ES-I3 (cell line): ENCODE results near the gene DDX20.
"Not testable (repeated sequence)": the region's sequence is repeated elsewhere in the genome, so short reads cannot be mapped to it uniquely, and the experiment has no call there.

ENCODE experiments used
- H3K36me3 ChIP-seq: 2 replicates; pipeline ENCODE4 v1.6.1; 2013; ENCODE audit warnings: mild to moderate bottlenecking, low read length, control low read depth, moderate library complexity; ENCODE audit not compliant: insufficient read depth
- H3K4me1 ChIP-seq: 2 replicates; pipeline ENCODE4 v1.6.1; 2013; ENCODE audit warnings: mild to moderate bottlenecking, control low read depth, low read length; ENCODE audit not compliant: insufficient read depth
- H3K9ac ChIP-seq: 2 replicates; pipeline ENCODE4 v1.6.1; 2013; ENCODE audit warnings: low read depth, mild to moderate bottlenecking, low read length, moderate library complexity
- H3K9me3 ChIP-seq: 2 replicates; pipeline ENCODE4 v1.6.1; 2013; ENCODE audit warnings: mild to moderate bottlenecking, low read length, moderate library complexity; ENCODE audit not compliant: control insufficient read depth, insufficient read depth

Gene DDX20

DNA sequence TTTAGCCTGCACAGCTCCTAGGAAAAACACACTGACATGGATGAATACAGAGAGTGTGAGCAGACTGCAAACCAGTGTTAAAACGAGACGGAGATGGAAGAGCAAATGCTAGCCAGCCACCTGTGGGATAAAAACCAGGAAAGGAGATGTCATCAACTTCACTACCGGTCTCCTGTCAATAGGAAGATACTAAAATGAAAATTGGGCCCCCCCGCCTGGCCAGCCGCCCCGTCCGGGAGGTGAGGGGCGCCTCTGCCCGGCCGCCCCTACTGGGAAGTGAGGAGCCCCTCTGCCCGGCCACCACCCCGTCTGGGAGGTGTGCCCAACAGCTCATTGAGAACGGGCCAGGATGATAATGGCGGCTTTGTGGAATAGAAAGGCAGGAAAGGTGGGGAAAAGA is 44.0 kb downstream of the DDX20 start:
- H3K36me3 ChIP-seq, H3K9ac ChIP-seq, H3K4me1 ChIP-seq, H3K9me3 ChIP-seq: not testable (repeated sequence)

DNA sequence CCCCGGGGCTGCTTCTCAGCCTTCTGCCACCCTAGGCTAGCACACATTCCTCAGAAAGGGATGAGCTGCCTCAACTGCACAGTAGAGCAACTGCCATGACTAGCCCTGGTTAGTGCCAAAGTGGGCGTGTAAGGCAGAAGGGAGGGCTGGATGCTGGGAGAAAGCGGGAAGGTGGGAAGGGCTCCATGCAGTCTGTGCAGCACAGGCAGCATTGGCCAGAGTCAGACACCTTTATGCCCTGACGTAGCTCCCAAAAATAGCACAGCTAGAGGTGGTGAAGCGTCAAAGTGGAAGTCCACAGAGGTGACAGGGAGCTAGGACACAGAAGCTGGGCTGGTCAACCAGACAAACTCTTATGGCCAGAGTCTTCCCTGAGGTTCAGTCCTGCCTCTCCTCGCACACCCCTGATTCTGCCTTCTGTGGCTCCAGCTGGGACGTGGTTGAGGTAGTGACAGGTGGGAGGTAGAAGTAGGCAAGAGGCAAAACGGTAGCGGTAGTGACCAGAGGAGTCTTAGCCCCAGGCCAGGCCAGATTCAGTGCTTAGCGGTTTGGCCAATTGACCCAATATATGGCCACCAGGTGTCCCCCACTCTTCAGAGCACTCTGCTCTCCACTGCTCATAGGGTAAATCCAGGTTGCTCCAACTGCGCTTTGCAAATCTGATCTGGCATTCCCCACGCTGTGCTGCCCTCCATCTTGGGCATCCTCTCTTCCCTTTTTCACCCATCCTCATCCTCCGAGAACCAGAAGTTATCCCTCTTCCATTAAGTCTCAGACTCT is 45.6 kb downstream of the DDX20 start:
- H3K9ac ChIP-seq, result no peak overlapping the region
- H3K9me3 ChIP-seq, result no peaks in the 10 kb centered on the region
- no peaks in the 10 kb centered on the region for H3K36me3 ChIP-seq
- H3K4me1 ChIP-seq, result no peaks in the 10 kb centered on the region

DNA sequence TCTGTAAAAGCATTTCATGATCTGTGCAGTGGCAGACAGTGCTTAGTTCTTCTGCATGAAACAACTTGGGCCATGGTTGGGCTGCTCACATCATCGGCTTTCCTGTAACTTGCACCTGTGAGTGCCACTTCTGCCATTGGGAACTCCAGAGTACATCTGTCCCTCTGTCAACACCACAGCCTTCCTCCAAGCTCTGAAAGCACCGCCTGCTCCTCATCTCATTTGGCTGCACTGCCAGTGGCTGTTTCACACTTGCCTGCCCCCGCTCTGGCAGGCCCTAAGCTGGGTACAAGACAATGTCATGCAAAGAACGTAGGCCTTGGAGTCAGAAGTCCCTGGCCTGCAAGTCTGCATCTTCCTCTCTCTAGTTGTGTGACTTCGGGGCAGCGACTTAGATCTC is 46.4 kb downstream of the DDX20 start:
- Histone ChIP-seq H3K4me1 (no peaks in the 10 kb centered on the region), H3K36me3 (no peaks in the 10 kb centered on the region), H3K9ac (no peak overlapping the region), H3K9me3 (no peaks in the 10 kb centered on the region)

DNA sequence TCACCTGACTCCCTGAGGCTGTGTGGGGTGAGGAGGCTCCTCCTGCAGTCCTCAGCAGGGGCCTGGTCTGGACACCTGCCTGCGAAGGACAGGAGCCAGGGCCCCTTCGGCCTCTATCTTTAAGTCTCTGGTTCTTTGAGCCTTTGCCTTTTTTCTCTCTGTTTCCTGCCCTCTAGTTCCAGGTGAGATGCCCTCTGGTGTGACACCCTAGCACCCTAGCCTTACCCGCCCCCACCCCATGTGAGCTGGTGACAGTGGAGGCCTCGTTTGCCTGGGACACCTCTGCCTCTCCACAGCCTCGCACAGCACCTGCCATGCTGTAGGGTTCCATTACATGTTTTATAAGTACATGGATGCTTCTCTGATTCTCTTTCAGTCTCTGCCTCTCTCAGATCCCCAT is 47.3 kb downstream of the DDX20 start:
- Histone ChIP-seq H3K9ac (no peak overlapping the region), H3K9me3 (no peaks in the 10 kb centered on the region)

DNA sequence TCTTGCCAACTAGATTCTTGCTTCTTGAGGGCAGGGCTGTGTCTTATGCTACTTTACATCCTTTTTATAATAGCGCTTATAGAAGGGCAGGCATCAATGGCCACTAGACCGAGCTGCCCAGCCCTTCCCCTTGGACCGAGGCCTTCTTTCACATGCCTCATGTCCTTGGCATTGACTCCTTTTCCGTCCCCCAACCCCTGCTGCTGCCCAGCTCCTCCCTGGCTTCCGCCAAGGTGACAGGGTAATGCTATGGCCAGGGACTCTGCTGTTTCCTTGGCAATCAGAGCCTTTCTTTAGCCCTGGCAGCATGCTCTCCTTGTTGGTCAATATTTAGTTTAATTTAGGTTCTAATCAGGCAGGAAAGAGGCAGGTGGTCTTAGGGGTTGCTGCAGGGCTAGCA is 48.2 kb downstream of the DDX20 start:
- Histone ChIP-seq H3K36me3 (no peaks in the 10 kb centered on the region), H3K9me3 (no peaks in the 10 kb centered on the region), H3K4me1 (no peaks in the 10 kb centered on the region), H3K9ac (no peak overlapping the region)

More for the DNA sequence above, 47.3 kb downstream of the DDX20 start:
- no peaks in the 10 kb centered on the region for H3K36me3 ChIP-seq
- H3K4me1 ChIP-seq, result no peaks in the 10 kb centered on the region

DNA sequence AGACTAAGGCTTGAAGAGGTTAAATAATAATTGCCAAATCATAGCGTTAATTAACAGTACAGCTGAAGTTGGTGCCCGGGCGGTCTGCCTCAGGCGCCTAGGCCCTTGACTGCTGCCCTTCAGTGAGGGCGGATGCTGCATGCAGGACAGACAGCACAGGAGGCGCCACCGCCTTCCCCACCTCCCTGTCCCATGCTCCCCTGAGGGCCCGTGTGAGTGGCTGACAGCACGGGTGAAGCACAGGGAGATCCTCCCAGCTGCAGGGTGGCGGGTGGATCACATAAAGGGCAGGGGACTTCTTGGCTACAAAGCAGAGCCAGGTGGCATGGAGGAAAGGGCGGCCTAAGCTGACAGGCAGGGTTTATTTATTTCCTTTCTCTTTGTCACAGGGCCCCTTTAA is 49.1 kb downstream of the DDX20 start:
- Histone ChIP-seq H3K36me3 (no peaks in the 10 kb centered on the region), H3K9ac (no peak overlapping the region), H3K9me3 (no peaks in the 10 kb centered on the region), H3K4me1 (no peaks in the 10 kb centered on the region)

DNA sequence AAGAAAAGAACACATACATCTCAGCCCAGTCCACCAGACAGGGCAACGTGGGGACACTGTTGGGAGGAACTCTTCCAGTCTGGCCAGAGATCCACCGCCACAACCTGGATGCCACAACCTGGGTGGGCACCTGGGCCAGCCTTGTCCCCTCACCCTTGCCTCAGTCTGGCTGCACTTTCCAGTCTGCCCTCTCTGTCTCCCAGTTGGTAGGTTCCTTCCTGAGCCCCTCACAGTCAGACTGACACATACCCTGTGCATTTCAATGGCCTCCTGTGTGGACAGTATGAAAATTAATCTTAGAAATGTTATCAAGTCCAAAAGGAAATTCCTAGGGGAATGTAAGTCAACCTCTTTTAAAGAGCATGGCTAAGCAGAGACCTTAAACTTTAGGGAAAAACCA is 49.5 kb downstream of the DDX20 start:
- Histone ChIP-seq H3K4me1 (no peaks in the 10 kb centered on the region), H3K36me3 (no peaks in the 10 kb centered on the region), H3K9ac (no peak overlapping the region), H3K9me3 (no peaks in the 10 kb centered on the region)

DNA sequence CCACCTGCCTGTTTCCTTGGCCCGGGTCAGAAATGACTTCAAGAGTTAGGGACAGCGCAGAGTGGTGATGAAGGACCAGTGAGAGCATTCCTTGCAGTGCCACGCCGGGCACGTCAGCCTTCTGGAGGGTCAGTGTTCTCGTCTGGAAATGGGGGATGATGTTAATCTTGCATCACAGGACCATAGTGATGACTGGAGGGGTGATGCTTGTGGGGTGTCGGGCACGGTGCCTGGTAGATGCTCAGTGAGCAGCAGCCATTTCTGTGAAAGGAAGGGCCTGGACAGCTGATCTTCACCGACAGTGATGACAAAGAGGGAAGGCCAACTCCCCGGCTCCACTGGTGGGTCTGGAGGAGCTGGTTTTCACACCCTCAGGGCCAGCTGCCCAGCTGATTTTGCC is 56.2 kb downstream of the DDX20 start:
- H3K9ac ChIP-seq, result no peak overlapping the region
- no peaks in the 10 kb centered on the region for H3K4me1 ChIP-seq
- H3K36me3 ChIP-seq, result no peaks in the 10 kb centered on the region
- no peaks in the 10 kb centered on the region for H3K9me3 ChIP-seq

DNA sequence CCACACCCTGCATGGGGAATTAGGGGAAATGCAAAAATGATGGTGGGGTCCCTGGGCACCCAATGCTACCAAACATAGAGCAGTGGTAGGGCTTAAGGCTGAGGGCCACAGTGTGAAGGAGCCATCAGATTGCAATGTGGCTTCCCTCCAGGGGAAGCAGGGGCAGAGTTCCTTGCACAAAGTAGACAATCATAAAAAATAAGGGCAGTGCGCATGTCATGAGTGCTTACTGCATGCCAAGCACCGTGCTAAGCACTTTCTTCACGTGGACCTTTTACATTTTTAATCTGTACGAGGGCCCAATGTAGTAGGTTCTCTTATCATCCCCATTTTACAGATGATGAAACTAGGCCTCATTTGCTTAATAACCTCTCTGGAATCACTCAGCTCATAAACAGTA is 56.6 kb downstream of the DDX20 start:
- Histone ChIP-seq H3K9me3 (no peaks in the 10 kb centered on the region), H3K9ac (no peak overlapping the region), H3K4me1 (no peaks in the 10 kb centered on the region), H3K36me3 (no peaks in the 10 kb centered on the region)

DNA sequence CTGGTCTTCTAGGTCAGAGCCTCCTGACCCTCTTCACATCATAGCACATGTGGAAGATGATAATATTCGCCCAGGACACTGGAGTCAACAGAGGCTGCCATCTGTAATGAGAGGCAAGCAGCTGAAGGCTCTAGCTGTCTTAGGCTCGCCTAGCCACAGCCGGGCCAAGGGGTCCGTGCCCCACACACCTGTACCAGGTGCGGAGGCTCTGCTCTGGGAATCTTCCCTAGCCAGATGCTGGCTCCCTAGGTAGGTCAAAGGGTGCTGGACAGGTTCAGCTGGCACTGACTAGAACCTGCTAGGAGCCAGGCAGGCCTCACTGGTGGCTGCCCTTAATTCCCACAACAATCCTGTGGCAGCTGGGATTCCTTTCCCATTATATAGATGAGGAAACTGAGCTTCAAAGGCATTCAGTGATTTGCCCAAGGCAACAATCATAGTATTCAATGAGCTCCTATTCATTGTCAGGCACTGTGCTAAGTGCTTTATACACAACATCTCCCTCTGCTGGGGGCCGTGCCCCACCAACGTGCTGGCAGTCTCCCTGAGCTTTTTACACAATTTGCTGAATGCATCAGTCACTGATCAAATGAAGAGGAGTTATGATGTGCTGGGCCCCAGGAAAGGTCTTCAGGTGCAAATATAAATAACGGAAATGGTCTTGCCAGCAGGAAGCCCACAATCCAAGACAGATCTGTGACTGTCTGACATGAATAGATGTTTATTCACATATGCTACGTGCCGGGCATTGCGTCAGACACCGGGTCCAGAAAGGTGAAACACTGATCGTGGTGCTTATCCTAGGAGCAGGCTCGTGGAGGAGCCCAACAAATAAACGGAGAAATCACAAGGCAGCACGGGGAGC is 58.0 kb downstream of the DDX20 start:
- Histone ChIP-seq H3K9ac (no peak overlapping the region), H3K9me3 (no peaks in the 10 kb centered on the region), H3K36me3 (no peaks in the 10 kb centered on the region), H3K4me1 (no peaks in the 10 kb centered on the region)

DNA sequence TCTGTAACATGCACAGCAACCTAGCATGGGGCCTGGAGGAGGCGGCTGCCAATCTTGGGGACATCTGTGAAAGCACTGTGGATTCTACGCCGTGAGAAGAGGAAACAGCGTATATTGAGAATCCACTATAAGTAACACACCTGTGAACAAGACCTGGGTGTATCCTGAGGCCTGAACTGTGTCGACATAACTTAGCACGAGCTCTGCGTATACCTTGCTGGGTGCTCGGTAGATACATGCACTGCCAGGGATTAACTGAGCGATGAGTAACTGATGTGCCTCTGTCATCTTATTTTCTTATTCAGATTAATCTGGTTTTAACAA is 58.6 kb downstream of the DDX20 start:
- Histone ChIP-seq H3K4me1 (no peaks in the 10 kb centered on the region), H3K36me3 (no peaks in the 10 kb centered on the region), H3K9ac (no peak overlapping the region), H3K9me3 (no peaks in the 10 kb centered on the region)

DNA sequence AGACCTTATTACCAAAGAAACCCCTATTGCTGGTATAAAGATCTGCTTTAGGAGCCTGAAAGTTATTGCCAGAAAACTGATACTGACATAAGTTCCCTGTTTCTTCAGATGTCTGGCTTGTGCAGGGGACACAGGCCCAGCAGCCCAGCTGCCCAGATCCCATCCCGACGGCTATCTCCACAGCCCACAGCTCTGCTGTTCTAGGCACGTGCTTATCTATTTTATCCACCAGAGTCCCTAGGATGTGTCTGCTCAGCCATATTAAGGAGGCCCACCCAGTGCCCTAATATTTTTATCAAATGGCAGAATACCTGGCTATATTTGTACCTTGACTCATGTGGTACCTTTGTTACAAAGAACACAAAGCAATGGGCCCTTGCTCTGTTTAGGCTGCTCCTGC is 58.9 kb downstream of the DDX20 start:
- Histone ChIP-seq H3K9ac (no peak overlapping the region), H3K4me1 (no peaks in the 10 kb centered on the region), H3K36me3 (no peaks in the 10 kb centered on the region), H3K9me3 (no peaks in the 10 kb centered on the region)
